WTC11 (cell line): ENCODE measurements around the gene CCDC71. TPM values are rescaled to one million over a fixed set of nuclear protein-coding genes. Genes with fewer than 3 reads are reported as not detected.
A peak's percentile ranks its signal among the peaks of the same experiment; 100 is the strongest.

ENCODE experiments used
- ATAC-seq: fragments of 200-7000 bp; cut with Tn5 transposase; 2 replicates; pipeline ENCODE4 v1.10.0; 2021; ENCODE audit warnings: mild to moderate bottlenecking, moderate library complexity
- CTCF ChIA-PET: fragments of 300-600 bp; sonication (Branson Sonifier 250); formaldehyde crosslinking; loops from one replicate; lab custom pipeline; 2021; ENCODE audit warnings: antibody characterized with exemption; lab: Charles Lee
- POLR2A ChIA-PET: fragments of 350-600 bp; sonication (Branson Sonifier 250); formaldehyde crosslinking; loops from one replicate; lab custom pipeline; 2021; ENCODE audit warnings: antibody characterized with exemption; lab: Charles Lee
- DNase-seq: peaks from one replicate; pipeline ENCODE4 v3.0.0; 2021; ENCODE audit warnings: low spot score
- H3K27ac Mint-ChIP-seq: 2 replicates; pipeline ENCODE4 v1.8.0; 2021; ENCODE audit warnings: mixed read lengths
- H3K27me3 Mint-ChIP-seq: 2 replicates; pipeline ENCODE4 v1.8.0; 2021; ENCODE audit warnings: low read depth, mild to moderate bottlenecking, moderate library complexity, mixed read lengths
- H3K36me3 Mint-ChIP-seq: 2 replicates; pipeline ENCODE4 v1.8.0; 2021; ENCODE audit warnings: mixed read lengths
- H3K4me1 Mint-ChIP-seq: 2 replicates; pipeline ENCODE4 v1.8.0; 2022; ENCODE audit warnings: mixed read lengths
- H3K4me3 Mint-ChIP-seq: 2 replicates; pipeline ENCODE4 v1.8.0; 2021; ENCODE audit warnings: mild to moderate bottlenecking, moderate library complexity, mixed read lengths
- H3K9me3 Mint-ChIP-seq: 2 replicates; pipeline ENCODE4 v1.8.0; 2021; ENCODE audit warnings: mixed read lengths
- CREB1 ChIP-seq: sonication (generic); formaldehyde crosslinking; IDR thresholded peaks from 2 replicates; pipeline ENCODE4 v1.8.0; 2023; ENCODE audit warnings: mild to moderate bottlenecking, missing genetic modification reagents
- CREM ChIP-seq: sonication (generic); formaldehyde crosslinking; IDR thresholded peaks from 2 replicates; pipeline ENCODE4 v1.8.1; 2022; ENCODE audit warnings: mild to moderate bottlenecking, missing genetic modification reagents, moderate library complexity
- ETV6 ChIP-seq: sonication (generic); formaldehyde crosslinking; IDR thresholded peaks from 2 replicates; pipeline ENCODE4 v1.8.1; 2022; ENCODE audit warnings: mild to moderate bottlenecking, missing genetic modification reagents
- FOXP1 ChIP-seq: sonication (generic); formaldehyde crosslinking; IDR thresholded peaks from 2 replicates; pipeline ENCODE4 v1.8.0; 2022; ENCODE audit warnings: missing genetic modification reagents, mild to moderate bottlenecking, moderate library complexity, borderline replicate concordance
- GTF2I ChIP-seq: fragments of 250-450 bp; sonication (Bioruptor Pico); conservative IDR thresholded peaks from 2 replicates; pipeline ENCODE4 v1.4.0; 2021; ENCODE audit warnings: mild to moderate bottlenecking
- HMGA2 ChIP-seq: fragments of 250-450 bp; sonication (Bioruptor Pico); IDR thresholded peaks from 2 replicates; pipeline ENCODE4 v1.4.0; 2021; ENCODE audit warnings: mild to moderate bottlenecking, moderate library complexity
- JAZF1 ChIP-seq: fragments of 250-450 bp; sonication (Bioruptor Pico); IDR thresholded peaks from 2 replicates; pipeline ENCODE4 v1.9.0; 2021; ENCODE audit warnings: moderate library complexity, mild to moderate bottlenecking, inconsistent platforms
- NFYB ChIP-seq: sonication (generic); formaldehyde crosslinking; conservative IDR thresholded peaks from 2 replicates; pipeline ENCODE4 v1.8.0; 2022; ENCODE audit warnings: low read depth, missing genetic modification reagents
- NR1H2 ChIP-seq: sonication (generic); formaldehyde crosslinking; IDR thresholded peaks from 2 replicates; pipeline ENCODE4 v1.9.0; 2021; ENCODE audit warnings: mild to moderate bottlenecking, moderate library complexity, missing genetic modification reagents
- NR2C2 ChIP-seq: sonication (generic); formaldehyde crosslinking; IDR thresholded peaks from 2 replicates; pipeline ENCODE4 v1.8.0; 2022; ENCODE audit warnings: mild to moderate bottlenecking, missing genetic modification reagents
- OVOL2 ChIP-seq: fragments of 250-450 bp; sonication (Bioruptor Pico); IDR thresholded peaks from 2 replicates; pipeline ENCODE4 v1.9.0; 2021; ENCODE audit warnings: mild to moderate bottlenecking, borderline replicate concordance
- RORB ChIP-seq: fragments of 250-450 bp; sonication (Bioruptor Pico); IDR thresholded peaks from 2 replicates; pipeline ENCODE4 v1.9.0; 2021; ENCODE audit warnings: mild to moderate bottlenecking
- ZNF138 ChIP-seq: sonication (generic); formaldehyde crosslinking; conservative IDR thresholded peaks from 2 replicates; pipeline ENCODE4 v1.8.1; 2022; ENCODE audit warnings: mild to moderate bottlenecking, moderate library complexity, missing genetic modification reagents
- total RNA-seq: library from RNA; stranded (reverse); gene quantifications from 3 replicates; pipeline ENCODE4 v1.2.3, GENCODE V29; 2021
- TF ChIP-seq, protein P1 (sequence below): sonication (generic); formaldehyde crosslinking; IDR thresholded peaks from 2 replicates; pipeline ENCODE4 v1.8.0; 2022; ENCODE audit warnings: mild to moderate bottlenecking, missing genetic modification reagents
- TF ChIP-seq, protein P2 (sequence below): fragments of 250-450 bp; sonication (Bioruptor Pico); IDR thresholded peaks from 2 replicates; pipeline ENCODE4 v1.9.0; 2021; ENCODE audit warnings: moderate library complexity, mild to moderate bottlenecking, inconsistent platforms, borderline replicate concordance
- TF ChIP-seq, protein P3 (sequence below): sonication (generic); formaldehyde crosslinking; IDR thresholded peaks from 2 replicates; pipeline ENCODE4 v1.8.0; 2023; ENCODE audit warnings: missing genetic modification reagents
- TF ChIP-seq, protein P4 (sequence below): sonication (generic); formaldehyde crosslinking; IDR thresholded peaks from 2 replicates; pipeline ENCODE4 v1.8.1; 2023; ENCODE audit warnings: mild to moderate bottlenecking, missing genetic modification reagents
- TF ChIP-seq, protein P5 (sequence below): sonication (generic); formaldehyde crosslinking; IDR thresholded peaks from 2 replicates; pipeline ENCODE4 v1.8.1; 2022; ENCODE audit warnings: low read depth, missing genetic modification reagents, borderline replicate concordance
- TF ChIP-seq, protein P6 (sequence below): sonication (generic); formaldehyde crosslinking; IDR thresholded peaks from 2 replicates; pipeline ENCODE4 v1.8.1; 2023; ENCODE audit warnings: mild to moderate bottlenecking, missing genetic modification reagents
- TF ChIP-seq, protein P7 (sequence below): sonication (generic); formaldehyde crosslinking; IDR thresholded peaks from 2 replicates; pipeline ENCODE4 v1.8.0; 2023; ENCODE audit warnings: mild to moderate bottlenecking, missing genetic modification reagents
- TF ChIP-seq, protein P8 (sequence below): sonication (generic); formaldehyde crosslinking; IDR thresholded peaks from 2 replicates; pipeline ENCODE4 v1.8.1; 2023; ENCODE audit warnings: mild to moderate bottlenecking, missing genetic modification reagents, borderline replicate concordance

The CCDC71 gene
- total RNA-seq, 1 experiment from 2014 or later, result 29.8 TPM

DNA sequence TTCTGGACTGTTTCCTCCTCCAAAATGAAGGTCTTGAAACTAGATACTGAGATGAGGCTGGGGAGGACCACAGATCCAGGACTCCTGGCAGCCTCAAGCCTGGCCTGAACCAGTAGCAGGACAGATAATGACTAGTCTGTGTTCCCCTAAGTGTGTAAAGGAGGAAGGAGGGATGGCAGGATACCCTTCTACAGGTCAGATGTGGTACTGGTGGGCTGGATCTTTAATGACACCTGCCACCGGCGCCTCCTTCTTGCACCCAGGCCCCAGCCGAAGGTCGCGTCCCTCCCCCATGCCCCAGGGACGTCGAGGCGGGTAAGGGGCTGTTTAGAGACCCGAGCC lies 46.1 kb downstream of the CCDC71 start (continued):
- no peak for TF ChIP-seq CREM (CRISPR knock-in tag)
- TF ChIP-seq GTF2I (CRISPR knock-in tag), result no peak
- no peak for TF ChIP-seq RORB (CRISPR knock-in tag)
- no peak for TF ChIP-seq ETV6
- TF ChIP-seq, protein P1, sequence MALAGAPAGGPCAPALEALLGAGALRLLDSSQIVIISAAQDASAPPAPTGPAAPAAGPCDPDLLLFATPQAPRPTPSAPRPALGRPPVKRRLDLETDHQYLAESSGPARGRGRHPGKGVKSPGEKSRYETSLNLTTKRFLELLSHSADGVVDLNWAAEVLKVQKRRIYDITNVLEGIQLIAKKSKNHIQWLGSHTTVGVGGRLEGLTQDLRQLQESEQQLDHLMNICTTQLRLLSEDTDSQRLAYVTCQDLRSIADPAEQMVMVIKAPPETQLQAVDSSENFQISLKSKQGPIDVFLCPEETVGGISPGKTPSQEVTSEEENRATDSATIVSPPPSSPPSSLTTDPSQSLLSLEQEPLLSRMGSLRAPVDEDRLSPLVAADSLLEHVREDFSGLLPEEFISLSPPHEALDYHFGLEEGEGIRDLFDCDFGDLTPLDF, result no peak
- no peak for TF ChIP-seq FOXP1 (CRISPR knock-in tag)
- TF ChIP-seq, protein P2, sequence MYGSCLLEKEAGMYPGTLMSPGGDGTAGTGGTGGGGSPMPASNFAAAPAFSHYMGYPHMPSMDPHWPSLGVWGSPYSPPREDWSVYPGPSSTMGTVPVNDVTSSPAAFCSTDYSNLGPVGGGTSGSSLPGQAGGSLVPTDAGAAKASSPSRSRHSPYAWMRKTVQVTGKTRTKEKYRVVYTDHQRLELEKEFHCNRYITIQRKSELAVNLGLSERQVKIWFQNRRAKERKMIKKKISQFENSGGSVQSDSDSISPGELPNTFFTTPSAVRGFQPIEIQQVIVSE (CRISPR knock-in tag), result no peak

DNA sequence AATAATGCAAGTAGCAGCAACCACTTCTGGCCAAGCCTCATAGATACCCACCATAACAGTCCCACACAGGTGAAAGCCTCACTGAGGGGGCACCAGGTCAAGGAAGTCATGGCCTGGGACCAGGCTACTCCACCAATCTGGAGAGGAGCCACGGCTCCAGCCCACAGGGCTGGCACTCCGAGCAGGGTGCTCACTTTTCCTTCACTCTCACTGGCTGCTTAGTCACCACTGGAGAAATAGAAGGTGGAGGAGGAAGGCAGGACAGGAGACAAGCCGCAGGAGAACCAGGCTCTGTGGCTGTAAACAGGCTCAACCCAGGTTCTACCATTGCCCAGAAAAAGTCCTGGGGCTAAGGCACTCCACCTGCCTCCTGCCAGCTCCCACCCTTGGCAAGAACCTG lies 46.7 kb downstream of the CCDC71 start:
- ChIA-PET CTCF (no interaction called here), POLR2A (interaction anchor here (2.7 kb wide), 1 partner anchor 25 kb away, joined by 20 read pairs; the partner anchor contains the start of gene QRICH1)
- DNase-seq, result no peak
- peaks cover 4% of the 10 kb centered on the region for H3K4me1 Mint-ChIP-seq
- H3K9me3 Mint-ChIP-seq, result no peaks in the 10 kb centered on the region
- no peak overlapping the region for H3K27ac Mint-ChIP-seq
- peak overlapping the region; percentile 82 for H3K4me3 Mint-ChIP-seq
- no peak for ATAC-seq
- TF ChIP-seq CREB1 (CRISPR knock-in tag) (no peak), HMGA2 (CRISPR knock-in tag) (no peak), NFYB (CRISPR knock-in tag) (no peak), OVOL2 (CRISPR knock-in tag) (no peak), NR2C2 (CRISPR knock-in tag) (no peak), JAZF1 (CRISPR knock-in tag) (no peak), NR1H2 (no peak), ZNF138 (no peak)
- TF ChIP-seq, protein P3, sequence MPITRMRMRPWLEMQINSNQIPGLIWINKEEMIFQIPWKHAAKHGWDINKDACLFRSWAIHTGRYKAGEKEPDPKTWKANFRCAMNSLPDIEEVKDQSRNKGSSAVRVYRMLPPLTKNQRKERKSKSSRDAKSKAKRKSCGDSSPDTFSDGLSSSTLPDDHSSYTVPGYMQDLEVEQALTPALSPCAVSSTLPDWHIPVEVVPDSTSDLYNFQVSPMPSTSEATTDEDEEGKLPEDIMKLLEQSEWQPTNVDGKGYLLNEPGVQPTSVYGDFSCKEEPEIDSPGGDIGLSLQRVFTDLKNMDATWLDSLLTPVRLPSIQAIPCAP, result no peak
- TF ChIP-seq, protein P4, sequence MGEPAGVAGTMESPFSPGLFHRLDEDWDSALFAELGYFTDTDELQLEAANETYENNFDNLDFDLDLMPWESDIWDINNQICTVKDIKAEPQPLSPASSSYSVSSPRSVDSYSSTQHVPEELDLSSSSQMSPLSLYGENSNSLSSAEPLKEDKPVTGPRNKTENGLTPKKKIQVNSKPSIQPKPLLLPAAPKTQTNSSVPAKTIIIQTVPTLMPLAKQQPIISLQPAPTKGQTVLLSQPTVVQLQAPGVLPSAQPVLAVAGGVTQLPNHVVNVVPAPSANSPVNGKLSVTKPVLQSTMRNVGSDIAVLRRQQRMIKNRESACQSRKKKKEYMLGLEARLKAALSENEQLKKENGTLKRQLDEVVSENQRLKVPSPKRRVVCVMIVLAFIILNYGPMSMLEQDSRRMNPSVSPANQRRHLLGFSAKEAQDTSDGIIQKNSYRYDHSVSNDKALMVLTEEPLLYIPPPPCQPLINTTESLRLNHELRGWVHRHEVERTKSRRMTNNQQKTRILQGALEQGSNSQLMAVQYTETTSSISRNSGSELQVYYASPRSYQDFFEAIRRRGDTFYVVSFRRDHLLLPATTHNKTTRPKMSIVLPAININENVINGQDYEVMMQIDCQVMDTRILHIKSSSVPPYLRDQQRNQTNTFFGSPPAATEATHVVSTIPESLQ (CRISPR knock-in tag), result no peak
- TF ChIP-seq, protein P5, sequence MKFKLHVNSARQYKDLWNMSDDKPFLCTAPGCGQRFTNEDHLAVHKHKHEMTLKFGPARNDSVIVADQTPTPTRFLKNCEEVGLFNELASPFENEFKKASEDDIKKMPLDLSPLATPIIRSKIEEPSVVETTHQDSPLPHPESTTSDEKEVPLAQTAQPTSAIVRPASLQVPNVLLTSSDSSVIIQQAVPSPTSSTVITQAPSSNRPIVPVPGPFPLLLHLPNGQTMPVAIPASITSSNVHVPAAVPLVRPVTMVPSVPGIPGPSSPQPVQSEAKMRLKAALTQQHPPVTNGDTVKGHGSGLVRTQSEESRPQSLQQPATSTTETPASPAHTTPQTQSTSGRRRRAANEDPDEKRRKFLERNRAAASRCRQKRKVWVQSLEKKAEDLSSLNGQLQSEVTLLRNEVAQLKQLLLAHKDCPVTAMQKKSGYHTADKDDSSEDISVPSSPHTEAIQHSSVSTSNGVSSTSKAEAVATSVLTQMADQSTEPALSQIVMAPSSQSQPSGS, result no peak
- TF ChIP-seq, protein P6, sequence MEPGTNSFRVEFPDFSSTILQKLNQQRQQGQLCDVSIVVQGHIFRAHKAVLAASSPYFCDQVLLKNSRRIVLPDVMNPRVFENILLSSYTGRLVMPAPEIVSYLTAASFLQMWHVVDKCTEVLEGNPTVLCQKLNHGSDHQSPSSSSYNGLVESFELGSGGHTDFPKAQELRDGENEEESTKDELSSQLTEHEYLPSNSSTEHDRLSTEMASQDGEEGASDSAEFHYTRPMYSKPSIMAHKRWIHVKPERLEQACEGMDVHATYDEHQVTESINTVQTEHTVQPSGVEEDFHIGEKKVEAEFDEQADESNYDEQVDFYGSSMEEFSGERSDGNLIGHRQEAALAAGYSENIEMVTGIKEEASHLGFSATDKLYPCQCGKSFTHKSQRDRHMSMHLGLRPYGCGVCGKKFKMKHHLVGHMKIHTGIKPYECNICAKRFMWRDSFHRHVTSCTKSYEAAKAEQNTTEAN (CRISPR knock-in tag), result no peak
- TF ChIP-seq, protein P1, result no peak
- TF ChIP-seq, protein P7, sequence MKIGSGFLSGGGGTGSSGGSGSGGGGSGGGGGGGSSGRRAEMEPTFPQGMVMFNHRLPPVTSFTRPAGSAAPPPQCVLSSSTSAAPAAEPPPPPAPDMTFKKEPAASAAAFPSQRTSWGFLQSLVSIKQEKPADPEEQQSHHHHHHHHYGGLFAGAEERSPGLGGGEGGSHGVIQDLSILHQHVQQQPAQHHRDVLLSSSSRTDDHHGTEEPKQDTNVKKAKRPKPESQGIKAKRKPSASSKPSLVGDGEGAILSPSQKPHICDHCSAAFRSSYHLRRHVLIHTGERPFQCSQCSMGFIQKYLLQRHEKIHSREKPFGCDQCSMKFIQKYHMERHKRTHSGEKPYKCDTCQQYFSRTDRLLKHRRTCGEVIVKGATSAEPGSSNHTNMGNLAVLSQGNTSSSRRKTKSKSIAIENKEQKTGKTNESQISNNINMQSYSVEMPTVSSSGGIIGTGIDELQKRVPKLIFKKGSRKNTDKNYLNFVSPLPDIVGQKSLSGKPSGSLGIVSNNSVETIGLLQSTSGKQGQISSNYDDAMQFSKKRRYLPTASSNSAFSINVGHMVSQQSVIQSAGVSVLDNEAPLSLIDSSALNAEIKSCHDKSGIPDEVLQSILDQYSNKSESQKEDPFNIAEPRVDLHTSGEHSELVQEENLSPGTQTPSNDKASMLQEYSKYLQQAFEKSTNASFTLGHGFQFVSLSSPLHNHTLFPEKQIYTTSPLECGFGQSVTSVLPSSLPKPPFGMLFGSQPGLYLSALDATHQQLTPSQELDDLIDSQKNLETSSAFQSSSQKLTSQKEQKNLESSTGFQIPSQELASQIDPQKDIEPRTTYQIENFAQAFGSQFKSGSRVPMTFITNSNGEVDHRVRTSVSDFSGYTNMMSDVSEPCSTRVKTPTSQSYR (CRISPR knock-in tag), result no peak
- TF ChIP-seq, protein P8, sequence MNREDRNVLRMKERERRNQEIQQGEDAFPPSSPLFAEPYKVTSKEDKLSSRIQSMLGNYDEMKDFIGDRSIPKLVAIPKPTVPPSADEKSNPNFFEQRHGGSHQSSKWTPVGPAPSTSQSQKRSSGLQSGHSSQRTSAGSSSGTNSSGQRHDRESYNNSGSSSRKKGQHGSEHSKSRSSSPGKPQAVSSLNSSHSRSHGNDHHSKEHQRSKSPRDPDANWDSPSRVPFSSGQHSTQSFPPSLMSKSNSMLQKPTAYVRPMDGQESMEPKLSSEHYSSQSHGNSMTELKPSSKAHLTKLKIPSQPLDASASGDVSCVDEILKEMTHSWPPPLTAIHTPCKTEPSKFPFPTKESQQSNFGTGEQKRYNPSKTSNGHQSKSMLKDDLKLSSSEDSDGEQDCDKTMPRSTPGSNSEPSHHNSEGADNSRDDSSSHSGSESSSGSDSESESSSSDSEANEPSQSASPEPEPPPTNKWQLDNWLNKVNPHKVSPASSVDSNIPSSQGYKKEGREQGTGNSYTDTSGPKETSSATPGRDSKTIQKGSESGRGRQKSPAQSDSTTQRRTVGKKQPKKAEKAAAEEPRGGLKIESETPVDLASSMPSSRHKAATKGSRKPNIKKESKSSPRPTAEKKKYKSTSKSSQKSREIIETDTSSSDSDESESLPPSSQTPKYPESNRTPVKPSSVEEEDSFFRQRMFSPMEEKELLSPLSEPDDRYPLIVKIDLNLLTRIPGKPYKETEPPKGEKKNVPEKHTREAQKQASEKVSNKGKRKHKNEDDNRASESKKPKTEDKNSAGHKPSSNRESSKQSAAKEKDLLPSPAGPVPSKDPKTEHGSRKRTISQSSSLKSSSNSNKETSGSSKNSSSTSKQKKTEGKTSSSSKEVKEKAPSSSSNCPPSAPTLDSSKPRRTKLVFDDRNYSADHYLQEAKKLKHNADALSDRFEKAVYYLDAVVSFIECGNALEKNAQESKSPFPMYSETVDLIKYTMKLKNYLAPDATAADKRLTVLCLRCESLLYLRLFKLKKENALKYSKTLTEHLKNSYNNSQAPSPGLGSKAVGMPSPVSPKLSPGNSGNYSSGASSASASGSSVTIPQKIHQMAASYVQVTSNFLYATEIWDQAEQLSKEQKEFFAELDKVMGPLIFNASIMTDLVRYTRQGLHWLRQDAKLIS (CRISPR knock-in tag), result no peak
- H3K27me3 Mint-ChIP-seq, result no peaks in the 10 kb centered on the region
- peaks cover 37% of the 10 kb centered on the region for H3K36me3 Mint-ChIP-seq
